ENCODE results near the gene PRR35.
"Not testable (repeated sequence)": the region's sequence is repeated elsewhere in the genome, so short reads cannot be mapped to it uniquely, and the experiment has no call there.

The PRR35 gene

GRCh38 chr16:592518-593306 is 32.5 kb downstream of the PRR35 start:
- no peak for DNase-seq (ENCODE audit: low read depth in 3 of 3)

- DNase-seq (ENCODE audit: low read depth in 3 of 3) = no peak
These were observed 33.2 kb downstream of the PRR35 start for GRCh38 chr16:593406-593805.

- no peak for DNase-seq (ENCODE audit: low read depth in 3 of 3)
These were observed 33.6 kb downstream of the PRR35 start for GRCh38 chr16:593807-594206.

GRCh38 chr16:595094-595528 is 34.9 kb downstream of the PRR35 start:
- no peak for DNase-seq (ENCODE audit: low read depth in 3 of 3)

GRCh38 chr16:595942-596735 is 35.9 kb downstream of the PRR35 start:
- no peak for DNase-seq (ENCODE audit: low read depth in 3 of 3)

GRCh38 chr16:596736-597060 is 36.5 kb downstream of the PRR35 start:
- no peak for DNase-seq (ENCODE audit: low read depth in 3 of 3)

- DNase-seq (ENCODE audit: low read depth in 3 of 3) = not testable (repeated sequence)
These were observed 37.5 kb downstream of the PRR35 start for GRCh38 chr16:597655-598054.

GRCh38 chr16:598823-599739 is 38.9 kb downstream of the PRR35 start:
- no peak for DNase-seq (ENCODE audit: low read depth in 3 of 3)

GRCh38 chr16:600781-601180 is 40.6 kb downstream of the PRR35 start:
- no peak for DNase-seq (ENCODE audit: low read depth in 3 of 3)

GRCh38 chr16:603933-604332 is 43.7 kb downstream of the PRR35 start:
- no peak for DNase-seq (ENCODE audit: low read depth in 3 of 3)

GRCh38 chr16:606656-607307 is 46.6 kb downstream of the PRR35 start:
- DNase-seq (ENCODE audit: low read depth in 3 of 3) = no peak

- DNase-seq (ENCODE audit: low read depth in 3 of 3) = peak in 1 of 3 experiments; percentile 65
These were observed 47.8 kb downstream of the PRR35 start for GRCh38 chr16:608019-608418.

- no peak for DNase-seq (ENCODE audit: low read depth in 3 of 3)
These were observed 49.1 kb downstream of the PRR35 start for GRCh38 chr16:609316-609715.

GRCh38 chr16:609984-610383 is 49.8 kb downstream of the PRR35 start:
- no peak for DNase-seq (ENCODE audit: low read depth in 3 of 3)

- DNase-seq (ENCODE audit: low read depth in 3 of 3) = peak in 2 of 3 experiments; percentile 30 to 61
These were observed 50.6 kb downstream of the PRR35 start for GRCh38 chr16:610513-611381.

- DNase-seq (ENCODE audit: low read depth in 3 of 3) = no peak
These were observed 54.9 kb downstream of the PRR35 start for GRCh38 chr16:615122-615521.

All from stimulated activated CD4-positive, alpha-beta T cell treated with anti-CD3 and anti-CD28 coated beads, TNF-alpha, amount 100 ng/mL, for 24 hours (primary cell).